ENCODE data around the gene SOX6.

GRCh38 chr11:16358726-16359125, 2.4 kb upstream of the SOX6 start:
- no peak for TF ChIP-seq CTCF (IDR thresholded peaks at IDR 0.05)
- TF ChIP-seq REST (IDR thresholded peaks at IDR 0.05; ENCODE audit: insufficient read depth in 1 of 2, low read depth in 2 of 2, low read length in 1 of 2) = no peak
